AG10803 (cell line): ENCODE measurements around the gene CLIC5.

Source experiments
- DNase-seq: peaks from one replicate; pipeline ENCODE4 v3.0.0; 2010; ENCODE audit warnings: low read depth
- H3K4me3 ChIP-seq: 2 replicates; pipeline ENCODE4 v1.5.1; 2011; ENCODE audit warnings: mild to moderate bottlenecking, low read length, control low read depth
- CTCF ChIP-seq: conservative IDR thresholded peaks from 2 replicates; pipeline ENCODE4 v1.5.1; 2011; ENCODE audit warnings: mild to moderate bottlenecking, low read length, control low read depth, inconsistent platforms

The CLIC5 gene

GRCh38 chr6:45966340-45966739, 49.3 kb downstream of the CLIC5 start:
- TF ChIP-seq CTCF: no peak
- DNase-seq: peak; percentile 5
- no peak overlapping the region for H3K4me3 ChIP-seq

GRCh38 chr6:45965792-45966191, 49.9 kb downstream of the CLIC5 start:
- no peak for TF ChIP-seq CTCF
- DNase-seq: peak; percentile 69

GRCh38 chr6:45965007-45965406, 50.7 kb downstream of the CLIC5 start:
- peak; percentile 20 for DNase-seq
- no peak for TF ChIP-seq CTCF
- H3K4me3 ChIP-seq: no peak overlapping the region

More at GRCh38 chr6:45965792-45966191, 49.9 kb downstream of the CLIC5 start:
- no peak overlapping the region for H3K4me3 ChIP-seq

- DNase-seq: no peak
- no peak for TF ChIP-seq CTCF
- H3K4me3 ChIP-seq: no peak overlapping the region
These were observed 51.4 kb downstream of the CLIC5 start for GRCh38 chr6:45964300-45964699.

- DNase-seq: no peak
- no peak overlapping the region for H3K4me3 ChIP-seq
- no peak for TF ChIP-seq CTCF
These were observed 51.8 kb downstream of the CLIC5 start for GRCh38 chr6:45963896-45964295.

- no peak overlapping the region for H3K4me3 ChIP-seq
- peak; percentile 50 for DNase-seq
- TF ChIP-seq CTCF: no peak
These were observed 54.5 kb downstream of the CLIC5 start for GRCh38 chr6:45961125-45961524.

GRCh38 chr6:45959534-45960145, 56.0 kb downstream of the CLIC5 start:
- TF ChIP-seq CTCF: no peak
- H3K4me3 ChIP-seq: no peak overlapping the region
- DNase-seq: peak; percentile 45
